GM18858 (cell line): ENCODE data around the gene ADAMTS1.

Experiments
- ATAC-seq: cut with Tn5 transposase; IDR thresholded peaks from one replicate; pipeline ENCODE4 v1.9.1; 2021; ENCODE audit not compliant: unreplicated experiment

The ADAMTS1 gene

DNA sequence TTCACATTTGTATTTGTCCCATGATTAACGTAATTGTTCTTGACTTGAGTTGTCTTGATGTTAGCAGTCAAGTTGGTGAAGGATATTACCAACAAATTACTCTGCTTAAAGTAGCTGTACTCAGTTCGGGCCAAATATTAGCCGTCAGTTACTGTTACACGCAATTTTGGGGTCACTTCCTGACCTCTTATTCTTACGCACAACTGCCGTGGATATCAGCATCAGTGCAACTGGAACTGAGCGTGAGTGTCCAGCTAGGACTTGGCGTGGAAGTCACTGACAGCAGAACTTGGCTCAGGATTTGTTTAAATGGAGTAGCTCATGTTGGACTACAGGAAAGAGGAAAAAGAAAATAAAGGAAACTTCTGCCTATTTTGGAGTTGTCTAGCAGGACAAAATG, 56.4 kb downstream of the ADAMTS1 start:
- ATAC-seq: no peak
